ENCODE measurements around the gene NOXRED1.

- TF ChIP-seq, protein P1, sequence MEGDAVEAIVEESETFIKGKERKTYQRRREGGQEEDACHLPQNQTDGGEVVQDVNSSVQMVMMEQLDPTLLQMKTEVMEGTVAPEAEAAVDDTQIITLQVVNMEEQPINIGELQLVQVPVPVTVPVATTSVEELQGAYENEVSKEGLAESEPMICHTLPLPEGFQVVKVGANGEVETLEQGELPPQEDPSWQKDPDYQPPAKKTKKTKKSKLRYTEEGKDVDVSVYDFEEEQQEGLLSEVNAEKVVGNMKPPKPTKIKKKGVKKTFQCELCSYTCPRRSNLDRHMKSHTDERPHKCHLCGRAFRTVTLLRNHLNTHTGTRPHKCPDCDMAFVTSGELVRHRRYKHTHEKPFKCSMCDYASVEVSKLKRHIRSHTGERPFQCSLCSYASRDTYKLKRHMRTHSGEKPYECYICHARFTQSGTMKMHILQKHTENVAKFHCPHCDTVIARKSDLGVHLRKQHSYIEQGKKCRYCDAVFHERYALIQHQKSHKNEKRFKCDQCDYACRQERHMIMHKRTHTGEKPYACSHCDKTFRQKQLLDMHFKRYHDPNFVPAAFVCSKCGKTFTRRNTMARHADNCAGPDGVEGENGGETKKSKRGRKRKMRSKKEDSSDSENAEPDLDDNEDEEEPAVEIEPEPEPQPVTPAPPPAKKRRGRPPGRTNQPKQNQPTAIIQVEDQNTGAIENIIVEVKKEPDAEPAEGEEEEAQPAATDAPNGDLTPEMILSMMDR (IDR thresholded peaks at IDR 0.05; ENCODE audit: insufficient read depth, low read length, poor library complexity, severe bottlenecking): no peak
- TF ChIP-seq EZH2phosphoT487 (conservative IDR thresholded peaks at IDR 0.05; ENCODE audit: low read length): no peak
Observed at GRCh38 chr14:77442196-77442595, 18.9 kb upstream of the NOXRED1 start.

Data from SU-DHL-6 (cell line).